OCI-LY3 (cell line): ENCODE results near the gene COG2.

Source experiments
- EZH2phosphoT487 ChIP-seq: fragments of 200-600 bp; shearing (Covaris generic); IDR thresholded peaks from 2 replicates; pipeline ENCODE4 v1.6.1; 2018; ENCODE audit warnings: antibody characterized with exemption, mixed run types, low read depth
- TF ChIP-seq, protein P1 (sequence below): fragments of 200-600, 300-600 bp; sonication (generic); IDR thresholded peaks from 2 replicates; pipeline ENCODE4 v1.5.1; 2014; ENCODE audit warnings: antibody characterized with exemption, low read length, low read depth

DNA sequence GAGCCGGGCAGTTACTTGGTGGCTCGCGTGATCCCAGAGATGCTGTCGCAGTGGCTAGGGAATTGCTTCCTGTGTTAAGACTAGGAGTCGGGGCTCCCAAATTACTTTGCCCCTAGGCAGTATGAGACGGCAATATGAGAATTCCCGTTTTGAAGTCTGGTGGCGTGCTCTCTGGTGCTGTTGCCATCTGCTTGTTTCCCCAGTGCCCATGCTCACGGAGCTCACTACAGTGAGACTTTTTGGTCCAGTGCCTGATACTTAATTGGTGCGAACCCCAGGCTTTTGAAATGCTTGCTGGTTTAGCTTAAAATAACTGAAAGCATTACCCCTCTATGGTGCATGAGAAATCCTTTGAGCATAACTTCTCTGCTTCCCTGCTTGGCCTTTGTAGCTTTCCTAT lies 49.3 kb downstream of the COG2 start:
- TF ChIP-seq, protein P1, sequence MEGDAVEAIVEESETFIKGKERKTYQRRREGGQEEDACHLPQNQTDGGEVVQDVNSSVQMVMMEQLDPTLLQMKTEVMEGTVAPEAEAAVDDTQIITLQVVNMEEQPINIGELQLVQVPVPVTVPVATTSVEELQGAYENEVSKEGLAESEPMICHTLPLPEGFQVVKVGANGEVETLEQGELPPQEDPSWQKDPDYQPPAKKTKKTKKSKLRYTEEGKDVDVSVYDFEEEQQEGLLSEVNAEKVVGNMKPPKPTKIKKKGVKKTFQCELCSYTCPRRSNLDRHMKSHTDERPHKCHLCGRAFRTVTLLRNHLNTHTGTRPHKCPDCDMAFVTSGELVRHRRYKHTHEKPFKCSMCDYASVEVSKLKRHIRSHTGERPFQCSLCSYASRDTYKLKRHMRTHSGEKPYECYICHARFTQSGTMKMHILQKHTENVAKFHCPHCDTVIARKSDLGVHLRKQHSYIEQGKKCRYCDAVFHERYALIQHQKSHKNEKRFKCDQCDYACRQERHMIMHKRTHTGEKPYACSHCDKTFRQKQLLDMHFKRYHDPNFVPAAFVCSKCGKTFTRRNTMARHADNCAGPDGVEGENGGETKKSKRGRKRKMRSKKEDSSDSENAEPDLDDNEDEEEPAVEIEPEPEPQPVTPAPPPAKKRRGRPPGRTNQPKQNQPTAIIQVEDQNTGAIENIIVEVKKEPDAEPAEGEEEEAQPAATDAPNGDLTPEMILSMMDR, result no peak
- no peak for TF ChIP-seq EZH2phosphoT487
